ENCODE measurements around the gene GPRC5B. TPM values are rescaled to one million over a fixed set of nuclear protein-coding genes. Genes with fewer than 3 reads are reported as not detected.

GPRC5B gene
- total and polyA plus RNA-seq, 2 donors (not counting 3 experiments of a cell fraction or from before 2014, with no cell fraction given), result 42.3 TPM

DNA sequence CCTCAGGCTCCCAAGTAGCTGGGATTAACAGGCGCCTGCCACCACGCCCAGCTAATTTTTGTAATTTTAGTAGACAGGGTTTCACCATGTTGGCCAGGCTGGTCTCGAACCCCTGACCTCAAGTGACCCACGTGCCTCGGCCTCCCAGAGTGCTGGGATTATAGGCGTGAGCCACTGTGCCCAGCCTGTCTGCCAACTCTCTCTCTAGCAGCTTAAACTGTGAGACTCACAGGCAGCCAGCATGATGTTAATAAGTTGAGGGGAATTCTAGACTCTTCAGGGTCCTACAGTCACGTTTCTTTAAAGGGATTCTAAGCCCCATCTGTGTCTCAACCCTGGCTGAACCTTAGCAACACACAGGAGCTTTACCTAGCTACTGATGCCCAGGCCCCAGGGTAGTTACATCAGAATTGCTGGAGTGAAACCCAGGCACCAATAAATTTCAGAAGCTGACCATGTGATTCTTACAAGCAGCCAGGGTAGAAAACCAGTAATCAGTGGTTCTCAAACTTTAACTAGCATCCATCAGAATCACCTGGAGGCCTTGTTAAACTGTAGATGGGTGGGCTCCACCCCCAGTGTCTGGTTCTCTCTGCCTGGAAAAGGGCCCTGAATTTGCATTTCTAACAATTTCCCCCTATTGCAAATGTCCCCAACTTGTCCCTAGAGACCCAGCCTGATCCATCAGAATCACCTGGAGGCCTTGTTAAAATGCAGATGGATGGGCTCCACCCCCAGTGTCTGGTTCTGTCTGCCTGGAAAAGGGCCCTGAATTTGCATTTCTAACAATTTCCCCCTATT, 30.7 kb downstream of the GPRC5B start:
- no peaks in the 10 kb centered on the region for H4K20me1 ChIP-seq (replicated peaks; ENCODE audit: control insufficient read depth, extremely low read depth, insufficient read depth, low read length)
- TF ChIP-seq MYC (IDR thresholded peaks at IDR 0.05; ENCODE audit: low read depth, low read length) (no peak), FOS (IDR thresholded peaks at IDR 0.05; ENCODE audit: borderline replicate concordance, insufficient read depth, low read length) (no peak), JUN (IDR thresholded peaks at IDR 0.05; ENCODE audit: borderline replicate concordance, insufficient read depth, insufficient read length, low read depth) (no peak), GATA2 (IDR thresholded peaks at IDR 0.05; ENCODE audit: insufficient read depth, insufficient read length, low read depth, low read length) (no peak), POLR2AphosphoS5 (IDR thresholded peaks at IDR 0.05; ENCODE audit: insufficient read depth, low read depth, low read length) (no peak), POLR2A (IDR thresholded peaks at IDR 0.05; ENCODE audit: low read depth, low read length) (no peak), EZH2 (IDR thresholded peaks at IDR 0.05; ENCODE audit: borderline replicate concordance, low read depth, low read length, severe bottlenecking) (no peak)
- TF ChIP-seq, protein P1, sequence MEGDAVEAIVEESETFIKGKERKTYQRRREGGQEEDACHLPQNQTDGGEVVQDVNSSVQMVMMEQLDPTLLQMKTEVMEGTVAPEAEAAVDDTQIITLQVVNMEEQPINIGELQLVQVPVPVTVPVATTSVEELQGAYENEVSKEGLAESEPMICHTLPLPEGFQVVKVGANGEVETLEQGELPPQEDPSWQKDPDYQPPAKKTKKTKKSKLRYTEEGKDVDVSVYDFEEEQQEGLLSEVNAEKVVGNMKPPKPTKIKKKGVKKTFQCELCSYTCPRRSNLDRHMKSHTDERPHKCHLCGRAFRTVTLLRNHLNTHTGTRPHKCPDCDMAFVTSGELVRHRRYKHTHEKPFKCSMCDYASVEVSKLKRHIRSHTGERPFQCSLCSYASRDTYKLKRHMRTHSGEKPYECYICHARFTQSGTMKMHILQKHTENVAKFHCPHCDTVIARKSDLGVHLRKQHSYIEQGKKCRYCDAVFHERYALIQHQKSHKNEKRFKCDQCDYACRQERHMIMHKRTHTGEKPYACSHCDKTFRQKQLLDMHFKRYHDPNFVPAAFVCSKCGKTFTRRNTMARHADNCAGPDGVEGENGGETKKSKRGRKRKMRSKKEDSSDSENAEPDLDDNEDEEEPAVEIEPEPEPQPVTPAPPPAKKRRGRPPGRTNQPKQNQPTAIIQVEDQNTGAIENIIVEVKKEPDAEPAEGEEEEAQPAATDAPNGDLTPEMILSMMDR (IDR thresholded peaks at IDR 0.05; ENCODE audit: extremely low read depth in 1 of 2, insufficient read depth in 1 of 2, low read depth in 1 of 2, low read length in 2 of 2), result no peak
- TF ChIP-seq, protein P2, sequence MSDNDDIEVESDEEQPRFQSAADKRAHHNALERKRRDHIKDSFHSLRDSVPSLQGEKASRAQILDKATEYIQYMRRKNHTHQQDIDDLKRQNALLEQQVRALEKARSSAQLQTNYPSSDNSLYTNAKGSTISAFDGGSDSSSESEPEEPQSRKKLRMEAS (IDR thresholded peaks at IDR 0.05; ENCODE audit: insufficient read depth, insufficient read length), result no peak
- no peak overlapping the region for H2AFZ ChIP-seq (ENCODE audit: low read depth, low read length)
- no peak for DNase-seq (ENCODE audit: low read depth, low spot score)
- no peak overlapping the region for H3K4me2 ChIP-seq (ENCODE audit: insufficient read depth, low read length)
- H3K9ac ChIP-seq (replicated peaks; ENCODE audit: extremely low read depth, insufficient read depth, low read length), result no peak overlapping the region
- dilution Hi-C loops (cut with MboI; ENCODE audit: extremely low pct_ligation_motif_present, low sequenced_read_pairs) (no loop called here), intact Hi-C loops (cut with micrococcal nuclease) (no loop called here)
- no peak overlapping the region for H3K4me3 ChIP-seq (replicated peaks in 1 of 3; ENCODE audit: insufficient read depth in 1 of 3, low read depth in 1 of 3, low read length in 3 of 3)
- no peak overlapping the region for H3K27ac ChIP-seq (ENCODE audit: insufficient read depth, low read depth, low read length)
- H3K27me3 ChIP-seq (ENCODE audit: control insufficient read depth in 2 of 2, insufficient read depth in 2 of 2, low read length in 2 of 2), result no peaks in the 10 kb centered on the region
- H3K79me2 ChIP-seq (ENCODE audit: control insufficient read depth, insufficient read depth, low read length), result no peaks in the 10 kb centered on the region
- no TSS peak for BruUV-seq (replicated peaks)
- POLR2A ChIA-PET, result no interaction called here
- no peak for FAIRE-seq
- no peaks in the 10 kb centered on the region for H3K36me3 ChIP-seq (ENCODE audit: control insufficient read depth in 2 of 2, extremely low read depth in 1 of 2, insufficient read depth in 2 of 2, low read length in 2 of 2)
- H3K9me3 ChIP-seq (replicated peaks; ENCODE audit: control insufficient read depth, insufficient read depth, low read length), result no peaks in the 10 kb centered on the region
- H3K4me1 ChIP-seq (ENCODE audit: control insufficient read depth, extremely low read depth, insufficient read depth, low read length), result peaks cover 8% of the 10 kb centered on the region
- CTCF ChIA-PET, result interaction anchor here (0.8 to 1.9 kb wide), 4 partner anchors 11 to 299 kb away, joined by 3 to 5 read pairs (median 4); partner anchors contain the start of gene VPS35L
- no peaks in the 10 kb centered on the region for H3K9me1 ChIP-seq (replicated peaks; ENCODE audit: control insufficient read depth, extremely low read depth, insufficient read depth, low read length)

All from endothelial cell of umbilical vein (primary cell).